BJ (cell line): ENCODE measurements around the gene ARSG. TPM values are rescaled to one million over a fixed set of nuclear protein-coding genes. Genes with fewer than 3 reads are reported as not detected.

Source experiments
- CTCF ChIA-PET: fragments of 350-600 bp; formaldehyde crosslinking; extraction: SDS; loops from one replicate; lab custom pipeline; 2021; ENCODE audit warnings: antibody characterized with exemption, inconsistent platforms; lab: Yijun Ruan, JAX
- POLR2A ChIA-PET: fragments of 300-600 bp; sonication (Branson Sonifier 250); formaldehyde crosslinking; extraction: SDS; loops from one replicate; lab custom pipeline; 2021; ENCODE audit warnings: antibody characterized with exemption; lab: Charles Lee
- DNase-seq: peaks from one replicate; pipeline ENCODE4 v3.0.0-alpha.2; 2011; ENCODE audit warnings: low read depth
- H3K27me3 ChIP-seq: 2 replicates; pipeline ENCODE4 v1.6.0; 2011; ENCODE audit warnings: low read length; ENCODE audit not compliant: control insufficient read depth, insufficient read depth
- H3K36me3 ChIP-seq: 2 replicates; pipeline ENCODE4 v1.5.1; 2011; ENCODE audit warnings: low read length; ENCODE audit not compliant: control insufficient read depth, insufficient read depth
- H3K4me3 ChIP-seq: 2 replicates; pipeline ENCODE4 v1.5.1; 2011; ENCODE audit warnings: low read depth, mild to moderate bottlenecking, control low read depth, low read length
- polyA plus RNA-seq: library from polyadenylated mRNA; depleted of rRNA; stranded (reverse); fragments of >200 nt; gene quantifications from 2 replicates; pipeline ENCODE4 v1.2.3, GENCODE V29; 2011
- TF ChIP-seq, protein P1 (sequence below): IDR thresholded peaks from 2 replicates; pipeline ENCODE4 v1.5.1; 2011; ENCODE audit warnings: low read depth, mild to moderate bottlenecking, control low read depth, inconsistent platforms, low read length, moderate library complexity; ENCODE audit not compliant: insufficient read depth

ARSG gene
- polyA plus RNA-seq, 1 experiment, result 3.6 TPM

DNA sequence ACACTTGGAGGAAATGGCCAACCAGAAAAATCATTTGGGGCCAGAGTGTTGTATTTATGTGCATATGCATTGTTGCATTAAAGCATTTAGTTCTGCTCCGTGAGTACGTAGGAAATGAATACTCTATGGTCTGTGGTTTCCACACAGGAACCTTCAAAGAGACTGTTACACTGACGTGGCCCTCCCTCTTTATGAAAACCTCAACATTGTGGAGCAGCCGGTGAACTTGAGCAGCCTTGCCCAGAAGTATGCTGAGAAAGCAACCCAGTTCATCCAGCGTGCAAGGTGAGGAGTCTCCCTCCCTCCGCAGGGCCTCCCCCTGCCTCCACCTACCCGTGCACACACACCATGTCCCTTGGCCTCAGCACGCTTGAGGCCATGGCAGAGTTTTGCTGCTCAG, 65.2 kb downstream of the ARSG start:
- no peaks in the 10 kb centered on the region for H3K27me3 ChIP-seq
- H3K4me3 ChIP-seq, result no peak overlapping the region
- no peaks in the 10 kb centered on the region for H3K36me3 ChIP-seq
- TF ChIP-seq, protein P1, sequence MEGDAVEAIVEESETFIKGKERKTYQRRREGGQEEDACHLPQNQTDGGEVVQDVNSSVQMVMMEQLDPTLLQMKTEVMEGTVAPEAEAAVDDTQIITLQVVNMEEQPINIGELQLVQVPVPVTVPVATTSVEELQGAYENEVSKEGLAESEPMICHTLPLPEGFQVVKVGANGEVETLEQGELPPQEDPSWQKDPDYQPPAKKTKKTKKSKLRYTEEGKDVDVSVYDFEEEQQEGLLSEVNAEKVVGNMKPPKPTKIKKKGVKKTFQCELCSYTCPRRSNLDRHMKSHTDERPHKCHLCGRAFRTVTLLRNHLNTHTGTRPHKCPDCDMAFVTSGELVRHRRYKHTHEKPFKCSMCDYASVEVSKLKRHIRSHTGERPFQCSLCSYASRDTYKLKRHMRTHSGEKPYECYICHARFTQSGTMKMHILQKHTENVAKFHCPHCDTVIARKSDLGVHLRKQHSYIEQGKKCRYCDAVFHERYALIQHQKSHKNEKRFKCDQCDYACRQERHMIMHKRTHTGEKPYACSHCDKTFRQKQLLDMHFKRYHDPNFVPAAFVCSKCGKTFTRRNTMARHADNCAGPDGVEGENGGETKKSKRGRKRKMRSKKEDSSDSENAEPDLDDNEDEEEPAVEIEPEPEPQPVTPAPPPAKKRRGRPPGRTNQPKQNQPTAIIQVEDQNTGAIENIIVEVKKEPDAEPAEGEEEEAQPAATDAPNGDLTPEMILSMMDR, result no peak
- POLR2A ChIA-PET, result no interaction called here
- DNase-seq, result no peak
- CTCF ChIA-PET, result interaction anchor here (1.1 kb wide), 1 partner anchor 43 kb away, joined by 5 read pairs; no protein-coding TSS in a partner anchor

DNA sequence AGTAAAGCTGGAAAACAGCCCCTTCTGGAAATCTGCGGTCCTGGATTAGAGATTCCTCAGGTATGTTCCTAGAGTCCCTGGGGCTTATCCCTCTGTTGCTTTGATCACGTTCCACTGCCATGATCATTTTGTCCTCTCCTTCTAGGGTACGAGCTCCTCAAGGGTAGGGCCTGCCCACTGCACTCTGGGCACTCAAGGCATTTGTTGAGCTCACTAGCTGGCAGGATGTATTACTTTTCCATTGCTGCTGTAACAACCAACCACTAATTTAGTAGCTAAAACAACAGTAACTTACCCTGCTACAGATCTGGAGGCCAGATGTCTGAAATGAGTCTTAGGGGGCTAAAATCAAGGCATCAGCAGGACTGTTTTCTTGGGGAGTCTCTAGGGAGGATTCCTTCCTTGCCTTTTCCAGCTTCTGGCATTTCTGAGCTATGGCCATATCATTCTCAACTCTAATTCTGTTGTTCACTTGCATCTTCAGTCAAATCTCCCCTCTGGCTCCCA, 65.7 kb downstream of the ARSG start:
- POLR2A ChIA-PET, result no interaction called here
- no peaks in the 10 kb centered on the region for H3K36me3 ChIP-seq
- TF ChIP-seq, protein P1, result no peak
- H3K27me3 ChIP-seq, result no peaks in the 10 kb centered on the region
- H3K4me3 ChIP-seq, result no peak overlapping the region
- CTCF ChIA-PET, result interaction anchor here (1.1 kb wide), 1 partner anchor 42 kb away, joined by 5 read pairs; no protein-coding TSS in a partner anchor
- no peak for DNase-seq

DNA sequence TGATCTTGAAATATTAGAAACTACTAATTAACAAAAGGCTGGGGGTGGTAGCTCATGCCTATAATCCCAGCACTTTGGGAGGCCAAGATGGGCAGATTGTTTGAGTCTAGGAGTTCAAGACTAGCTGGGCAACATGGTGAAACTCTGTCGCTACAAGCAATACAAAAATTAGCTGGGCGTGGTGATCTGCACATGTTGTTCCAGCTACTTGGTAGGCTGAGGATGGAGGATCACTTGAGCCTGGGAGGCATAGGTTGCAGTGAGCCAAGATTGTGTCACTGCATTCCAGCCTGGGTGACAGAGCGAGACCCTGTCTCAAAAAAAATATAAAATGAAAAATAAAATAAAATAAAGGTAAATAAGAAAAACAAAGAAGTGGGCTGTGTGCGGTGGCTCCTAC, 66.6 kb downstream of the ARSG start:
- Histone ChIP-seq H3K36me3 (no peaks in the 10 kb centered on the region), H3K27me3 (no peaks in the 10 kb centered on the region), H3K4me3 (no peak overlapping the region)
- ChIA-PET POLR2A (no interaction called here), CTCF (interaction anchor here (0.6 to 1.1 kb wide), 3 partner anchors 41 to 113 kb away, joined by 3 to 5 read pairs (median 3); no protein-coding TSS in a partner anchor)
- no peak for DNase-seq
- TF ChIP-seq, protein P1, result no peak

DNA sequence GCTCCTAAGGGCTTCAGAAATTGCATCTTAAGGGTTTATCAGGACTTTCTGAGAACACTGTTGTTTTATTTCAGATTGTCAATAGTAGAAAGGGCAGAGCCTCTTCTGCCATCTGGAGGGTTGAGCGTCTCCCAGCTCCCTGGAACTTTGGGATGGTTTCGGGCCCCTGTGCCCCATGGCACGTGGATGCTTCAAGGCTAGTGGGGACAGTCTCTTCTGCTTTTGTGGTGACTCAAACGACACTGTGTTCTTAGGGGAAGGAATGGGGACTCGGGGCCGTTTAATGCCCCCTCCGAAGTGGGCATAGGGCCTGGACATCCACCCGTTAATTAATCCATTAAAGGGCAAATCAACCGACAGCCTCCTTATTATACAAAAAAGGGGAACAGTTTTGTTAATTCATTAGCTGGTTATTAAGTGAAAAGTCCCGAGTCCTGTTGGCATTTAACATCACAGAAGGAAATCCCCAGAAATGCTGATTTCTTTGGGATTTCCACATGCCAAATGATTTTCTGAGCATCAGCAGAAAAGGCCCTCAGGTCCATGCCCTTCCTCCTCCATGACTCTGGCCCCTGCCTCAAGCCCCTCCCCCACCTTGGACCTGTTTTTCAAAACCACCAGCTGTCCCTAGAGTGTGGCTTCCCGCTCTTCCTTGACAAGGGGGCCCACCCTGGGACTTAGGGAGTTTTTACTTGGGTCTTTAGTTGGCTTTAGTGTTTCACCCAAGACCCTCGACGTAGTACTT, 68.7 kb downstream of the ARSG start:
- Histone ChIP-seq H3K4me3 (no peak overlapping the region), H3K36me3 (no peaks in the 10 kb centered on the region), H3K27me3 (no peaks in the 10 kb centered on the region)
- DNase-seq, result no peak
- POLR2A ChIA-PET, result no interaction called here
- TF ChIP-seq, protein P1, result no peak
- CTCF ChIA-PET, result interaction anchor here (1.9 kb wide), 1 partner anchor 39 kb away, joined by 7 read pairs; no protein-coding TSS in a partner anchor

DNA sequence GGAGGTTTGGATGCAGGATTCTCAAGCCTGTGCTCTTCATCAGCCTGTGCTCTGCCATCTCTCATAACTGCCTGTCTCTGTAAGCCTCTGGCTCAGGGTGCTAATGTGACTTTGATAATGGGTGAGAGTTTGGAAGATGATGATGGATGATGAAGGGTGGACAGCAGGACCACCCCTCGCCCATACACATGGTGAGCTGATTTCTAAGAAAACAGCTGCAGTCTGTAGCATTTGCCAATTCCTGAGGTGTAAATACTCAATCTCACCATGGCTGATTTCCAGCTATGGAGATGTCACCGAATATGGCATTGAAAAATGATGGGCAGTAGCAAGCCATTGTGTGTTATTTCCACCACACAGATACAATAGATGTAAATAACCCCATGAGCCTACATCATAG, 74.2 kb downstream of the ARSG start:
- no peak overlapping the region for H3K4me3 ChIP-seq
- H3K36me3 ChIP-seq, result no peaks in the 10 kb centered on the region
- POLR2A ChIA-PET, result no interaction called here
- TF ChIP-seq, protein P1, result no peak
- CTCF ChIA-PET, result interaction anchor here (1.3 kb wide), 1 partner anchor 11 kb away, joined by 3 read pairs; no protein-coding TSS in a partner anchor
- no peaks in the 10 kb centered on the region for H3K27me3 ChIP-seq
- no peak for DNase-seq
